GM21423 (cell line): ENCODE data around the gene C4BPA.

ENCODE experiments used
- ATAC-seq: cut with Tn5 transposase; IDR thresholded peaks from one replicate; pipeline ENCODE4 v1.9.1; 2021; ENCODE audit warnings: mild to moderate bottlenecking, moderate library complexity; ENCODE audit not compliant: unreplicated experiment

C4BPA gene

GRCh38 chr1:207179036-207179435 is 75.0 kb downstream of the C4BPA start:
- ATAC-seq = no peak

GRCh38 chr1:207181847-207182246 is 77.8 kb downstream of the C4BPA start:
- no peak for ATAC-seq

- ATAC-seq = no peak
Measured at GRCh38 chr1:207186503-207186902, 82.5 kb downstream of the C4BPA start.

GRCh38 chr1:207188901-207189300 is 84.9 kb downstream of the C4BPA start:
- no peak for ATAC-seq

GRCh38 chr1:207191061-207191460 is 87.0 kb downstream of the C4BPA start:
- no peak for ATAC-seq

- no peak for ATAC-seq
Measured at GRCh38 chr1:207191776-207192175, 87.7 kb downstream of the C4BPA start.

- ATAC-seq = no peak
Measured at GRCh38 chr1:207194197-207194596, 90.2 kb downstream of the C4BPA start.
